Heart left ventricle (tissue), 13 donors: ENCODE data around the gene UNC45A.

Experiments used
- POLR2A ChIP-seq, 2 donors: fragments of 450-650 bp; IDR thresholded peaks; one replicate each; pipeline ENCODE4 v1.6.1; 2017; ENCODE audit warnings: antibody characterized with exemption in 2 of 2, mild to moderate bottlenecking in 2 of 2, moderate library complexity in 2 of 2
- TF ChIP-seq, protein P1 (sequence below), 12 donors: fragments of 200-600 bp; sonication (generic) in 4 of 12; IDR thresholded peaks; one replicate each; pipeline versions ENCODE4 v1.5.0 to v1.8.0; 2018 to 2022; ENCODE audit warnings: antibody characterized with exemption in 12 of 12, mild to moderate bottlenecking in 5 of 12
- donor health status: ischemic (EF 13 %, LVEDD 7.1; RV severe dilation, severe dysfunction).
- donor health status: DM: no; HTN: yes; CAD: no.
- donor health status: DM: no; HTN: no; CAD: no.
- donor health status: ischemic (EF 25% LVEDD 6.9; RV normal size, moderate dysfunction).
- donor health status: ischemic (EF 25% LVEDD 5.7; RV mildly dilated, moderate dysfunction).
- donor health status: ischemic (EF 35%, LVEDD 5.7; RV mildly dilated, moderate dysfunction).
- donor health status: nonischemic (EF 11% LVEDD 7.7; RV severe dilation, severe dysfunction).
- donor health status: DM: yes; HTN: yes; CAD: no.
- donor health status: PGD.
- donor health status: ischemic (EF 29% LVEDD 5.4; RV normal size, mild dysfunction).
- donor health status: nonischemic (EF 23%, LVEDD 6.1; RV moderate dilation, normal function).

DNA sequence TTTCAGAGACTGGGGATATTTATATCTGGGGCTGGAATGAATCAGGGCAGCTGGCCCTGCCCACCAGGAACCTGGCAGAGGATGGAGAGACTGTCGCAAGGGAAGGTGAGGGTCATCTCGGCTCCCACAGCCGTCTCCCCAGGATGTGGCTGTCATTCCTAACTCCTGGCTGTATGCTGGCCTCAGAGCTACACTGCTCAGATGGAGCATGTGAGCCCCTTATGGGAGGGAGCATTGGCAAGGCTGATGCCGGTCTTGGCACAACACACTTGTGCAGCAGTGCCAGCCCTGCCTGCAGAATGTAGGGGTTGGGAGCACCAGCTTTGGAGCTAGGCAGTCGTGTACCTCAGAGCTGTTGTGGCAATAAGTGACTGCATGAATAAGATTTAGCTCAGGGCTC is 24.8 kb downstream of the UNC45A start:
- TF ChIP-seq, protein P1, sequence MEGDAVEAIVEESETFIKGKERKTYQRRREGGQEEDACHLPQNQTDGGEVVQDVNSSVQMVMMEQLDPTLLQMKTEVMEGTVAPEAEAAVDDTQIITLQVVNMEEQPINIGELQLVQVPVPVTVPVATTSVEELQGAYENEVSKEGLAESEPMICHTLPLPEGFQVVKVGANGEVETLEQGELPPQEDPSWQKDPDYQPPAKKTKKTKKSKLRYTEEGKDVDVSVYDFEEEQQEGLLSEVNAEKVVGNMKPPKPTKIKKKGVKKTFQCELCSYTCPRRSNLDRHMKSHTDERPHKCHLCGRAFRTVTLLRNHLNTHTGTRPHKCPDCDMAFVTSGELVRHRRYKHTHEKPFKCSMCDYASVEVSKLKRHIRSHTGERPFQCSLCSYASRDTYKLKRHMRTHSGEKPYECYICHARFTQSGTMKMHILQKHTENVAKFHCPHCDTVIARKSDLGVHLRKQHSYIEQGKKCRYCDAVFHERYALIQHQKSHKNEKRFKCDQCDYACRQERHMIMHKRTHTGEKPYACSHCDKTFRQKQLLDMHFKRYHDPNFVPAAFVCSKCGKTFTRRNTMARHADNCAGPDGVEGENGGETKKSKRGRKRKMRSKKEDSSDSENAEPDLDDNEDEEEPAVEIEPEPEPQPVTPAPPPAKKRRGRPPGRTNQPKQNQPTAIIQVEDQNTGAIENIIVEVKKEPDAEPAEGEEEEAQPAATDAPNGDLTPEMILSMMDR (IDR thresholded peaks at IDR 0.05): no peak
- no peak for TF ChIP-seq POLR2A (IDR thresholded peaks at IDR 0.05)
